ENCODE data around the gene C1orf53.

GRCh38 chr1:197915862-197916499 is 13.6 kb downstream of the C1orf53 start:
- TF ChIP-seq POLR2A (IDR thresholded peaks at IDR 0.05; ENCODE audit: low read length) (no peak), GATA1 (IDR thresholded peaks at IDR 0.05; ENCODE audit: low read depth, low read length) (no peak)

All from erythroblast (primary cell).